HCT116 (cell line): ENCODE measurements around the gene KRTAP10-9. TPM values are rescaled to one million over a fixed set of nuclear protein-coding genes. Genes with fewer than 3 reads are reported as not detected.
"Not testable (repeated sequence)": the region's sequence is repeated elsewhere in the genome, so short reads cannot be mapped to it uniquely, and the experiment has no call there.

Source experiments
- ATAC-seq: fragments of 200-7000 bp; cut with Tn5 transposase; 2 replicates; pipeline ENCODE4 v1.9.1; 2020; ENCODE audit warnings: mild to moderate bottlenecking, moderate library complexity
- BruUV-seq: library from RNA; stranded (reverse); fragments of 400-500 nt; replicated peaks from 2 replicates; lab custom pipeline; 2021; lab: Mats Ljungman, UMichigan
- CTCF ChIA-PET: fragments of 300-600 bp; sonication (Branson Sonifier 250); formaldehyde crosslinking; loops from one replicate; lab custom pipeline; 2021; ENCODE audit warnings: antibody characterized with exemption; lab: Charles Lee
- POLR2A ChIA-PET: fragments of 300-600, 350-600 bp; sonication (Branson Sonifier 250); formaldehyde crosslinking; loops from one replicate; lab custom pipeline; 2021; ENCODE audit warnings: antibody characterized with exemption; lab: Charles Lee
- RAD21 ChIA-PET, 2 experiments: fragments of 300-600 bp; sonication (Branson Sonifier 250); formaldehyde crosslinking; loops; one replicate each; lab custom pipeline; 2023; ENCODE audit warnings: low total read pairs in 2 of 2; ENCODE audit not compliant: uncharacterized antibody in 2 of 2, unreplicated experiment in 2 of 2, low non-redundant PET in 1 of 2; lab: Charles Lee
- DNase-seq: peaks from one replicate; pipeline ENCODE4 v3.0.0-alpha.2; 2010; ENCODE audit warnings: low read depth, low spot score
- H2AFZ ChIP-seq: fragments of 200-600 bp; shearing (Covaris generic), sonication (generic); 2 replicates; pipeline ENCODE4 v1.6.1; 2017; ENCODE audit warnings: low read depth, mixed run types, mixed read lengths, antibody characterized with exemption, low read length; ENCODE audit not compliant: poor library complexity, severe bottlenecking
- H3K27ac ChIP-seq: 2 replicates; pipeline ENCODE4 v1.5.1; 2012; ENCODE audit warnings: low read depth, low read length
- H3K27me3 ChIP-seq: fragments of 200-600 bp; sonication (generic); 2 replicates; pipeline ENCODE4 v1.6.1; 2016; ENCODE audit warnings: mixed run types, low read length, mixed read lengths; ENCODE audit not compliant: insufficient read depth
- H3K36me3 ChIP-seq, 2 experiments: fragments of 200-500 bp in 1 of 2; fragments of 200-600 bp in 1 of 2; sonication (Bioruptor generic) in 1 of 2; sonication (generic) in 1 of 2; 2 replicates each; pipeline versions ENCODE4 v1.5.1 to v1.6.1; 2014 to 2016; ENCODE audit warnings: low read length in 2 of 2, inconsistent platforms in 1 of 2, mixed read lengths in 1 of 2, mixed run types in 1 of 2; ENCODE audit not compliant: insufficient read depth in 2 of 2, control insufficient read depth in 1 of 2
- H3K4me1 ChIP-seq, 2 experiments: fragments of 200-600 bp in 1 of 2; sonication (generic) in 1 of 2; 2 replicates each; pipeline versions ENCODE4 v1.5.1 to v1.6.1; 2012 to 2017; ENCODE audit warnings: low read length in 2 of 2, inconsistent platforms in 1 of 2, mild to moderate bottlenecking in 1 of 2, mixed read lengths in 1 of 2, mixed run types in 1 of 2, moderate library complexity in 1 of 2; ENCODE audit not compliant: insufficient read depth in 2 of 2, control insufficient read depth in 1 of 2
- H3K4me2 ChIP-seq: fragments of 200-600 bp; sonication (generic); 2 replicates; pipeline ENCODE4 v1.6.1; 2017; ENCODE audit warnings: mixed run types, low read length, mixed read lengths
- H3K4me3 ChIP-seq, 2 experiments: fragments of 200-600 bp in 1 of 2; sonication (generic) in 1 of 2; replicated peaks in 1 of 2; 2 replicates each; pipeline ENCODE4 v1.5.1; 2011 to 2016; ENCODE audit warnings: low read length in 2 of 2, control low read depth in 1 of 2, low read depth in 1 of 2, mild to moderate bottlenecking in 1 of 2, mixed read lengths in 1 of 2, mixed run types in 1 of 2
- H3K79me2 ChIP-seq: fragments of 200-600 bp; sonication (generic); 2 replicates; pipeline ENCODE4 v1.6.1; 2017; ENCODE audit warnings: mild to moderate bottlenecking, mixed run types, low read length, moderate library complexity, mixed read lengths; ENCODE audit not compliant: insufficient read depth
- H3K9ac ChIP-seq: fragments of 200-600 bp; sonication (generic); 2 replicates; pipeline ENCODE4 v1.6.1; 2016; ENCODE audit warnings: low read length, mixed read lengths
- H3K9me2 ChIP-seq: fragments of 200-600 bp; sonication (generic), shearing (Covaris generic); 2 replicates; pipeline ENCODE4 v1.6.1; 2017; ENCODE audit warnings: mixed run types, mild to moderate bottlenecking, moderate library complexity; ENCODE audit not compliant: insufficient read depth
- H3K9me3 ChIP-seq, 2 experiments: fragments of 200-500 bp in 1 of 2; fragments of 200-600 bp in 1 of 2; sonication (Bioruptor generic) in 1 of 2; sonication (generic) in 1 of 2; 2 replicates each; pipeline ENCODE4 v1.6.1; 2014 to 2017; ENCODE audit warnings: low read length in 2 of 2, mixed read lengths in 2 of 2, inconsistent platforms in 1 of 2, low read depth in 1 of 2, mild to moderate bottlenecking in 1 of 2, mixed run types in 1 of 2, moderate library complexity in 1 of 2; ENCODE audit not compliant: control insufficient read depth in 1 of 2, insufficient read depth in 1 of 2
- H4K20me1 ChIP-seq: fragments of 200-600 bp; sonication (generic), shearing (Covaris generic); 2 replicates; pipeline ENCODE4 v1.6.1; 2017; ENCODE audit warnings: mixed run types, mild to moderate bottlenecking, moderate library complexity; ENCODE audit not compliant: insufficient read depth
- CEBPB ChIP-seq: IDR thresholded peaks from 2 replicates; pipeline ENCODE4 v1.6.1; 2012; ENCODE audit warnings: low read depth
- EZH2 ChIP-seq: fragments of 200-600 bp; sonication (generic); IDR thresholded peaks from 2 replicates; pipeline ENCODE4 v1.6.1; 2017; ENCODE audit warnings: antibody characterized with exemption, mixed run types
- EZH2phosphoT487 ChIP-seq: fragments of 200-600 bp; IDR thresholded peaks from 2 replicates; pipeline ENCODE4 v1.6.1; 2018; ENCODE audit warnings: antibody characterized with exemption, borderline replicate concordance
- RAD21 ChIP-seq: IDR thresholded peaks from 2 replicates; pipeline ENCODE4 v1.6.1; 2012; ENCODE audit warnings: low read depth, mild to moderate bottlenecking
- SIN3A ChIP-seq: IDR thresholded peaks from 2 replicates; pipeline ENCODE4 v1.6.1; 2012; ENCODE audit warnings: low read depth
- SP1 ChIP-seq: IDR thresholded peaks from 2 replicates; pipeline ENCODE4 v1.6.1; 2012; ENCODE audit warnings: low read depth
- TCF7L2 ChIP-seq: IDR thresholded peaks from 2 replicates; pipeline ENCODE4 v1.7.0; 2011; ENCODE audit warnings: borderline replicate concordance, inconsistent platforms; ENCODE audit not compliant: insufficient read depth, insufficient read length; ENCODE audit errors: extremely low read depth
- YY1 ChIP-seq: IDR thresholded peaks from 2 replicates; pipeline ENCODE4 v1.6.1; 2011; ENCODE audit warnings: low read length, low read depth, moderate library complexity, mild to moderate bottlenecking; ENCODE audit not compliant: insufficient replicate concordance; ENCODE audit errors: extremely low read depth
- ZFX ChIP-seq: fragments of 450-650 bp; IDR thresholded peaks from 2 replicates; pipeline ENCODE4 v1.6.1; 2017
- ZNF274 ChIP-seq: fragments of 200-500 bp; sonication (Bioruptor generic); IDR thresholded peaks from 2 replicates; pipeline ENCODE4 v1.6.1; 2014; ENCODE audit warnings: mild to moderate bottlenecking, low read depth, low read length, inconsistent platforms
- intact Hi-C: fragments of 100-400 bp; cut with micrococcal nuclease; formaldehyde crosslinking; loops from 2 replicates; pipeline ENCODE4 v1.10.0; 2022
- total RNA-seq: library from RNA; stranded (reverse); gene quantifications from one replicate; pipeline ENCODE4 v1.2.1, GENCODE V29; 2021; ENCODE audit not compliant: unreplicated experiment
- TF ChIP-seq, protein P1 (sequence below), 3 experiments: fragments of 200-600 bp in 1 of 3; sonication (generic) in 1 of 3; IDR thresholded peaks in 2 of 3; conservative IDR thresholded peaks in 1 of 3; 2 replicates each; pipeline ENCODE4 v1.5.1; 2012 to 2017; ENCODE audit warnings: low read depth in 2 of 3, low read length in 2 of 3, antibody characterized with exemption in 1 of 3, borderline replicate concordance in 1 of 3, control low read depth in 1 of 3, mild to moderate bottlenecking in 1 of 3, mixed read lengths in 1 of 3, mixed run types in 1 of 3, moderate library complexity in 1 of 3; ENCODE audit not compliant: insufficient read depth in 1 of 3
- TF ChIP-seq, protein P2 (sequence below): IDR thresholded peaks from 2 replicates; pipeline ENCODE4 v1.6.1; 2012; ENCODE audit warnings: low read depth
- TF ChIP-seq, protein P3 (sequence below): IDR thresholded peaks from 2 replicates; pipeline ENCODE4 v1.6.1; 2012

KRTAP10-9 gene
- total RNA-seq, 1 experiment from 2014 or later: not detected

DNA sequence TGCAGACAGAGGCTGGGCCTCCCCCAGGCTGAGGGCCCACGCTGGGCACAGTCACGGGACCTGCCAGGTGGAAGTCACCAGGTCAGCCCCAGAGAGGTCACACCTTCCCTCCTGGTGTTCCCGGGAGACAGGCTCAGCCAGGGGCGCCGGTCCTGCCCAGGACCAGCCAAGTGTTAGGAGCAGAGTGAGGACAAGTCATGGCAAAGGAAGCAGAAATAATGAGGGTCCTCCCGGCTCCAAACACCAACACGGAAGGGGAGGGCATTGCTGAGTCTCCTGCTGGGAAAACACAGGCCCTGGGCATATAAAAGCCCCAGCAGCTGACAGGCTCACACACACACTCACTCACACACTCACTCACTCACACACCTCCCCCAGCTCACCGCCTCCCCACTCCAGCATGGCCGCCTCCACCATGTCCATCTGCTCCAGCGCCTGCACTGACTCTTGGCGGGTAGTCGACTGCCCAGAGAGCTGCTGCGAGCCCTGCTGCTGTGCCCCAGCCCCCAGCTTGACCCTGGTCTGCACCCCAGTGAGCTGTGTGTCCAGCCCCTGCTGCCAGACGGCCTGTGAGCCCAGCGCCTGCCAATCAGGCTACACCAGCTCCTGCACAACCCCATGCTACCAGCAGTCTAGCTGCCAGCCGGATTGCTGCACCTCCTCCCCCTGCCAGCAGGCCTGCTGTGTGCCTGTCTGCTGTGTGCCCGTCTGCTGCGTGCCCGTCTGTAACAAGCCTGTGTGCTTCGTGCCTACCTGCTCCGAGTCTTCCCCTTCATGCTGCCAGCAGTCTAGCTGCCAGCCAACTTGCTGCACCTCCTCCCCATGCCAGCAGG is 10.3 kb downstream of the KRTAP10-9 start, which contains the start of gene KRTAP10-10:
Gene KRTAP10-10, plus strand, starts transcription at position 339 of the 833 bp plus-strand sequence. Its CDS starts 62 bp downstream, at position 401.
- H3K9me2 ChIP-seq: no peaks in the 10 kb centered on the region
- no peaks in the 10 kb centered on the region for H3K36me3 ChIP-seq
- H3K4me2 ChIP-seq: no peak within 1 kb of the TSS
- ChIA-PET POLR2A (no interaction called here), RAD21 (no interaction called here), CTCF (no interaction called here)
- H3K9ac ChIP-seq: no peak within 1 kb of the TSS
- no TSS peak for BruUV-seq
- no peak for DNase-seq
- H2AFZ ChIP-seq: no peak within 1 kb of the TSS
- ATAC-seq: no peak
- no peaks in the 10 kb centered on the region for H4K20me1 ChIP-seq
- H3K27ac ChIP-seq: no peak within 1 kb of the TSS
- H3K27me3 ChIP-seq: peaks cover 6% of the 10 kb centered on the region; the same call in 1 of the 2 replicates
- no peaks in the 10 kb centered on the region for H3K4me1 ChIP-seq
- no peaks in the 10 kb centered on the region for H3K9me3 ChIP-seq
- TF ChIP-seq ZFX (no peak), EZH2 (no peak), EZH2phosphoT487 (no peak), SP1 (no peak), YY1 (no peak), ZNF274 (no peak), RAD21 (no peak), TCF7L2 (no peak), CEBPB (no peak), SIN3A (no peak)
- TF ChIP-seq, protein P1, sequence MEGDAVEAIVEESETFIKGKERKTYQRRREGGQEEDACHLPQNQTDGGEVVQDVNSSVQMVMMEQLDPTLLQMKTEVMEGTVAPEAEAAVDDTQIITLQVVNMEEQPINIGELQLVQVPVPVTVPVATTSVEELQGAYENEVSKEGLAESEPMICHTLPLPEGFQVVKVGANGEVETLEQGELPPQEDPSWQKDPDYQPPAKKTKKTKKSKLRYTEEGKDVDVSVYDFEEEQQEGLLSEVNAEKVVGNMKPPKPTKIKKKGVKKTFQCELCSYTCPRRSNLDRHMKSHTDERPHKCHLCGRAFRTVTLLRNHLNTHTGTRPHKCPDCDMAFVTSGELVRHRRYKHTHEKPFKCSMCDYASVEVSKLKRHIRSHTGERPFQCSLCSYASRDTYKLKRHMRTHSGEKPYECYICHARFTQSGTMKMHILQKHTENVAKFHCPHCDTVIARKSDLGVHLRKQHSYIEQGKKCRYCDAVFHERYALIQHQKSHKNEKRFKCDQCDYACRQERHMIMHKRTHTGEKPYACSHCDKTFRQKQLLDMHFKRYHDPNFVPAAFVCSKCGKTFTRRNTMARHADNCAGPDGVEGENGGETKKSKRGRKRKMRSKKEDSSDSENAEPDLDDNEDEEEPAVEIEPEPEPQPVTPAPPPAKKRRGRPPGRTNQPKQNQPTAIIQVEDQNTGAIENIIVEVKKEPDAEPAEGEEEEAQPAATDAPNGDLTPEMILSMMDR (IDR thresholded peaks at IDR 0.05 in 2 of 3, conservative IDR thresholded peaks at IDR 0.05 in 1 of 3; ENCODE audit: borderline replicate concordance in 1 of 3, insufficient read depth in 1 of 3, low read depth in 2 of 3, low read length in 2 of 3): no peak
- TF ChIP-seq, protein P2, sequence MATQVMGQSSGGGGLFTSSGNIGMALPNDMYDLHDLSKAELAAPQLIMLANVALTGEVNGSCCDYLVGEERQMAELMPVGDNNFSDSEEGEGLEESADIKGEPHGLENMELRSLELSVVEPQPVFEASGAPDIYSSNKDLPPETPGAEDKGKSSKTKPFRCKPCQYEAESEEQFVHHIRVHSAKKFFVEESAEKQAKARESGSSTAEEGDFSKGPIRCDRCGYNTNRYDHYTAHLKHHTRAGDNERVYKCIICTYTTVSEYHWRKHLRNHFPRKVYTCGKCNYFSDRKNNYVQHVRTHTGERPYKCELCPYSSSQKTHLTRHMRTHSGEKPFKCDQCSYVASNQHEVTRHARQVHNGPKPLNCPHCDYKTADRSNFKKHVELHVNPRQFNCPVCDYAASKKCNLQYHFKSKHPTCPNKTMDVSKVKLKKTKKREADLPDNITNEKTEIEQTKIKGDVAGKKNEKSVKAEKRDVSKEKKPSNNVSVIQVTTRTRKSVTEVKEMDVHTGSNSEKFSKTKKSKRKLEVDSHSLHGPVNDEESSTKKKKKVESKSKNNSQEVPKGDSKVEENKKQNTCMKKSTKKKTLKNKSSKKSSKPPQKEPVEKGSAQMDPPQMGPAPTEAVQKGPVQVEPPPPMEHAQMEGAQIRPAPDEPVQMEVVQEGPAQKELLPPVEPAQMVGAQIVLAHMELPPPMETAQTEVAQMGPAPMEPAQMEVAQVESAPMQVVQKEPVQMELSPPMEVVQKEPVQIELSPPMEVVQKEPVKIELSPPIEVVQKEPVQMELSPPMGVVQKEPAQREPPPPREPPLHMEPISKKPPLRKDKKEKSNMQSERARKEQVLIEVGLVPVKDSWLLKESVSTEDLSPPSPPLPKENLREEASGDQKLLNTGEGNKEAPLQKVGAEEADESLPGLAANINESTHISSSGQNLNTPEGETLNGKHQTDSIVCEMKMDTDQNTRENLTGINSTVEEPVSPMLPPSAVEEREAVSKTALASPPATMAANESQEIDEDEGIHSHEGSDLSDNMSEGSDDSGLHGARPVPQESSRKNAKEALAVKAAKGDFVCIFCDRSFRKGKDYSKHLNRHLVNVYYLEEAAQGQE: no peak
- TF ChIP-seq, protein P3, sequence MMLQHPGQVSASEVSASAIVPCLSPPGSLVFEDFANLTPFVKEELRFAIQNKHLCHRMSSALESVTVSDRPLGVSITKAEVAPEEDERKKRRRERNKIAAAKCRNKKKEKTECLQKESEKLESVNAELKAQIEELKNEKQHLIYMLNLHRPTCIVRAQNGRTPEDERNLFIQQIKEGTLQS: no peak
- intact Hi-C loops: no loop called here
- H3K4me3 ChIP-seq: no peak within 1 kb of the TSS
- H3K79me2 ChIP-seq: no peaks in the 10 kb centered on the region

GRCh38 chr21:44637851-44638348 is 11.0 kb downstream of the KRTAP10-9 start:
- ATAC-seq, BruUV-seq, H4K20me1 ChIP-seq, DNase-seq, H3K4me2 ChIP-seq, H3K9ac ChIP-seq, H3K36me3 ChIP-seq, POLR2A ChIA-PET, CTCF ChIA-PET, H3K79me2 ChIP-seq, H3K9me2 ChIP-seq, H3K27me3 ChIP-seq, H3K27ac ChIP-seq, H3K4me1 ChIP-seq, H3K4me3 ChIP-seq, RAD21 ChIA-PET, intact Hi-C loops, H2AFZ ChIP-seq, H3K9me3 ChIP-seq: not testable (repeated sequence)
